SKM-1 treated with dmso at 0.1 percent for 144 hours (cell line): Measurements from ENCODE around the gene ADAMTS4.
A peak's percentile ranks its signal among the peaks of the same experiment; 100 is the strongest.

Experiments
- DNase-seq: peaks from one replicate; lab custom pipeline; 2025; ENCODE audit not compliant: unreplicated experiment; lab: John Stamatoyannopoulos, UW

The ADAMTS4 gene

GRCh38 chr1:161175771-161176453 lies 22.9 kb downstream of the ADAMTS4 start:
- DNase-seq = no peak

DNA sequence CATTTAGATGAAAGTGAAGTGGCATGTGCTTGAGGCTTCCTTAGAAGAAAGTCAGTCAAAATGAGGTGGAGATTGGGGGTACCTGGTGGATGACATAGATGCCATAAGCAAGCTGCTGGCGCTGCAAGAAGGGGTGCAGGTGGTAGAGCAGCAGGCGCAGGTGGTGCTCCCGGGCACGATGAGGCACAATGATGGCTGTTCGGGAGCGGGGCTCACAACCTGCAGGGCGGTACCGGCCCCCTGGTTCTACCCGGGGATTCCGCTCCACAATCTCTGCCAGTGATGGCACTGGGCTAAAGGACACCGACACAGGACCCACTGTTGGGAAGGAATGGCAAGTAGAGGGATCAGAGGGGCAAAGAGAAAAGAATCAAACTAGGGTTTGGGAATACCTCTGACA lies 23.9 kb downstream of the ADAMTS4 start:
- DNase-seq = no peak

GRCh38 chr1:161173711-161174110 lies 25.1 kb downstream of the ADAMTS4 start:
- DNase-seq = no peak

- DNase-seq = no peak
These were observed 26.0 kb downstream of the ADAMTS4 start for GRCh38 chr1:161172776-161173376.

DNA sequence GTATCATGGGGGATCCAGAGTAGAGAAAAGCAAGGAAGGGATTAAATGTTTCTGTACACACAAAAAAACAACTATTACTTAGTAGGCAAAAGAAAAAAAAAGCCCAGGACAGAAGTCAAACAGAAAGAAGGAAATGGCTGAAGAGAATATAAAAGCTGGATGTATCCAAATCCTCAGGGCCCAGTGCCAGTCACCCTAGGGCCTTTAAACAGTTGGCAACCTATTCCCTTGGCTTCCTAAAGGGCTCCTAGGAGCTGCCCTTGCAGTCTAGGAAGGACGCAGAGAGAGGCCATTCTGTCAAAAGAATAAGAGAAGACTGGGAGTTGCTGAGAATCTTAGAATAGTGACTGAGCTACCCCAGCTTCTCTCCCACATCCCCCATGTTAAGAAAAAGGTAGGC lies 26.5 kb downstream of the ADAMTS4 start:
- DNase-seq = no peak

DNA sequence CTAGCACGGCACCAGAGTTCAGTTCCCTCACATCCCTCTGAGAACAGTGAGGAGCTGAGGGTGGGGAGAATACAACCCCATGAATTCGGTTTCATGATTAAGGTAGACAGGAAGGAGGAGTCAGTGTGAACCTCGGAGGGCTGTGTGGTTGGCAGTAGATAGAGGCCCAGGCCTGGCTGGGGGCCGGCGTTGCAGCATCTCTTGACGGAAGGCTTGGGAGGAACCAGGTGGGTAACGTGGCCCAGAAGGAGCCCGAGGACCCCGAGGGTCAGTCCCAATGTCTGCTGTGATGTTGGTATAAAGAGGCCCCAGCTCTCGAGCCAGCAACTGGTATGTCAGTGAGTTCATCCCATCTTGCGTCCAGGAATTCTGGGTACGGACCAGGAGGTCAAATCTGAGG lies 27.2 kb downstream of the ADAMTS4 start:
- no peak for DNase-seq

DNA sequence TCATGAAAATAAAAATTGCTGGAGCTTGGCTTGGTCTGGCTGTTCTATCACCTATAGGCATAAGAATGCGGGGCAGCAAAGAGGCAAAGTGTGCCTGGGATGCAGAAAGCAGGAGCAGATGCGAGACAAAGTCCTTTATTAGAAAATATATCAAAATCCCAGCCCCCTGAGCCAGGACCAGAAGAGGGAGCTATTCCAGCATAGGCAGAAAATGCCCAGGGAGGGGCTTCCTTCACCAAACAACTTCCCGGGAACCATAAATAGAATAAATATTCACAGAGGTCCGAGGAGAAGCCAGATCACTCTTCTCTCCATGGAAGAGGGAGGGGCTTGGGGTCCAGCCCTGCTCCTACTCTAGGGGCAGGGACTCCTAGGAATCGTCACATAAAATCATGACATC lies 27.7 kb downstream of the ADAMTS4 start:
- no peak for DNase-seq

- no peak for DNase-seq
These were observed 29.9 kb downstream of the ADAMTS4 start for GRCh38 chr1:161168906-161169305.

DNA sequence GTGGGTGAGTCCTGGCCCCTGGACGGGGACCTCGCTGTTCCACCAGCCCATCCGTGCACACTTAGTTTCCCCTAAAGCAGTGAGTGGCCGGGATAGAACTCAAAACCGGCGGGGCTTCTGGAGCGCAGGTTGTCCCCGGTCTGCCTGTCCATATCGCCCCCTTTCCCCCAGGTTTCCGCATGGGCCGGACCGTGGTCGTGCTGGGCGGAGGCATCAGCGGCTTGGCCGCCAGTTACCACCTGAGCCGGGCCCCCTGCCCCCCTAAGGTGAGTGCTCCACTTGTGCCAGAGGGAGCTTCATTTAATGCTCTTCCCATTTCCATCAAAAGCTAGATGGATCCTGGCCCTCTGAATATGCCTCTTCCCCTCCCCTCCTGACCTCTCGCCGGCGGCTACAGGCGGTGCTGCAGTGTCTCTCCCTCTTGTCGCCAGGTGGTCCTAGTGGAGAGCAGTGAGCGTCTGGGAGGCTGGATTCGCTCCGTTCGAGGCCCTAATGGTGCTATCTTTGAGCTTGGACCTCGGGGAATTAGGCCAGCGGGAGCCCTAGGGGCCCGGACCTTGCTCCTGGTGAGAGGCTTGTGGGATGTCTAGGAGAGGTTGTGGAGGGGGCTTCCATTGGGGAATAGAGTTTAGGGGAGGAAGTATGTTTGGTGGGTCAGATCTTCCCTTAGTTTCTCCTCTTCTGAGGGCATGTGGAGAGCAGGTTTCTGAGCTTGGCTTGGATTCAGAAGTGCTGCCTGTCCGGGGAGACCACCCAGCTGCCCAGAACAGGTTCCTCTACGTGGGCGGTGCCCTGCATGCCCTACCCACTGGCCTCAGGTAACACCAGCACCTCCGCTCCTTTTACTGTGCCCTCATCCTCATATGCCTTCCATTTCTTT lies 31.9 kb downstream of the ADAMTS4 start:
- no peak for DNase-seq

GRCh38 chr1:161165742-161166668 lies 32.8 kb downstream of the ADAMTS4 start, which contains the start of gene PPOX:
Gene PPOX (plus strand): TSS chr1:161166426. CDS start chr1:161166848, 422 bp downstream.
- DNase-seq = peak; percentile 100

GRCh38 chr1:161164901-161165610 lies 33.8 kb downstream of the ADAMTS4 start:
- no peak for DNase-seq

- DNase-seq = no peak
These were observed 35.1 kb downstream of the ADAMTS4 start for GRCh38 chr1:161163793-161164192.

DNA sequence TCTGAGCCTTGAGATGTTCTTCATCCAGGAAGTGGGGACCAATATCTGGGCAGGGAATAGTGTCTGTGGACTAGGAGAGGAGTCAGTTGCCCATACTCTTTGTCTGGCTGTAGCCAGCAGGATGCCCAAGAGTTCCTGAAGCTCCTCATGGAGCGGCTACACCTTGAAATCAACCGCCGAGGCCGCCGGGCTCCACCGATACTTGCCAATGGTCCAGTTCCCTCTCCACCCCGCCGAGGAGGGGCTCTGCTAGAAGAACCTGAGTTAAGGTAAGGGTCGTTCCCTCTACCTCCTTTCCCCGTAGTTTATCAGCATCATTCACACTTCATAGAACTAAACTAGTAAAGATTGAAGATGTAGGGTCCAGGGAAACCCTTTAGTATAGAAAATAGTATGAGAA lies 36.0 kb downstream of the ADAMTS4 start:
- no peak for DNase-seq

DNA sequence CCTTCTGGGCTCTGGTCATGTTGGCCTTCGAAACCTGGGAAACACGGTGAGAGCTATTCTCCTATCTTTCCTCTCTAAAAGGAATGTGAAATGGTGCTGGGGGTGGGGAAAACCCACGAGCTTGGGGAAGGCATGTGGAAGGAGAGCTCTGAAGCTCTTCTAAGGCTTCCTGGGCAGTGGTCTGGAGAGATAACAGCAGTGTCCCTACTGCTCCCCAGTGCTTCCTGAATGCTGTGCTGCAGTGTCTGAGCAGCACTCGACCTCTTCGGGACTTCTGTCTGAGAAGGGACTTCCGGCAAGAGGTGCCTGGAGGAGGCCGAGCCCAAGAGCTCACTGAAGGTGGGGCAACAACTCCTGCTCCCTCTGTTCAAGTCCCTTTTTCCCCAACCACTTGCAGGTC lies 36.8 kb downstream of the ADAMTS4 start:
- DNase-seq = no peak

GRCh38 chr1:161161652-161162051 lies 37.2 kb downstream of the ADAMTS4 start:
- no peak for DNase-seq

- DNase-seq = no peak
These were observed 38.1 kb downstream of the ADAMTS4 start for GRCh38 chr1:161160671-161161145.

- no peak for DNase-seq
These were observed 39.0 kb downstream of the ADAMTS4 start for GRCh38 chr1:161159913-161160243.

- DNase-seq = peak; percentile 94
These were observed 39.6 kb downstream of the ADAMTS4 start, which contains the start of gene USP21 for GRCh38 chr1:161159087-161159912. Gene USP21 (plus strand): TSS chr1:161159500. CDS start chr1:161160641, 1,141 bp downstream.
